GM21515 (cell line): ENCODE measurements around the gene DPYSL5.

Source experiments
- ATAC-seq: cut with Tn5 transposase; IDR thresholded peaks from one replicate; pipeline ENCODE4 v1.9.1; 2021; ENCODE audit not compliant: unreplicated experiment

The DPYSL5 gene

DNA sequence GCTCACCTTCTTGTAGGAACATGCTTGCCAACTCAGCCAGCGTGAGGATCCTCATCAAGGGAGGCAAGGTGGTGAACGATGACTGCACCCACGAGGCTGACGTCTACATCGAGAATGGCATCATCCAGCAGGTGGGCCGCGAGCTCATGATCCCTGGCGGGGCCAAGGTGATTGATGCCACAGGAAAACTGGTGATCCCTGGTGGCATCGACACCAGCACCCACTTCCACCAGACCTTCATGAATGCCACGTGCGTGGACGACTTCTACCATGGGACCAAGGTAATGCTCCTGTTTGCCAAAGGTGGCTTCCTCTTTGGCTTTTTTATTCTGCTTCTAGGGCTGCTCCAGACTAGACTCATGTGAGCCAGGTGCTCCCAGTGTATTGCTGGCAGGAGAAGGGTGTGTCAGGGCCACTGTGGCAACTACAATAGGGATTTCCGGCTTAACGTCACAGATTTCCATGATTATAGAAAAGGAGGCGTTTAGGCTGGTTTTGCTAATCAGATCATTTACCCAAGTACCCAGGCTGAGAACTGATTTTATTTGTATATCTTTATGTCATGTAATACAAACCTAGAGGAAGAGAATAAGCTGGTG is 50.6 kb downstream of the DPYSL5 start:
- no peak for ATAC-seq

DNA sequence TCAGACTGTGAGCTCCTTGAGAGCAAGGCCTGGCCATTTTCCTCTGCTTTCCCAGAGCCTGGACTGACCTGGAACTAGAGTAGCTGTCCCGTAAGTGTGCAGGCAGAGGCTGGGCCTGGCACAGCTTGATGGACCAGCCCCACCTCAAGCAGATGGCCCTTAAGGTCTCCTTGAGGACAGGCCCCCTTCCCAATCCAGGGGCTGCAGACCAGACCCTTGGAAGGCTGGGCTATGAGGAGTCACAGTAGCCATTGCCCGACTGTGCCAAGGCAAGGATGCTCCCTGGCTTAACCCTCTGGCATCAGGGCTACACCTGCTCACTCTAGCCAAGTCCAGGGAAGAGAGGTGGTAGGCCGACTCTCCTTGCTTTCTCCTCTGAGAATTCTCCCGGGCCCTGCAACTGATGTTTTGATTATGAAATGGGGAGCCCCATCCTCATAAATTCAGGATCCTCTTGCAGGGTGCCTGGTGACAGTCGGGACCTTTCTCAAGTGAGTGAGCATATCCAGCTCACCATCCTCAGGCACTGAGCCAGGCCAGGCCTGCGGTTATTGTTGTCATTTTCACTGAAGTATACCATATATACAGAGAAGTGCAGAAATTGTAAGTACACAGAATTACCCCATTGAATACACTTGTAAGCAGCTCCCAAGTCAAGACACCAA is 51.7 kb downstream of the DPYSL5 start:
- ATAC-seq: no peak

DNA sequence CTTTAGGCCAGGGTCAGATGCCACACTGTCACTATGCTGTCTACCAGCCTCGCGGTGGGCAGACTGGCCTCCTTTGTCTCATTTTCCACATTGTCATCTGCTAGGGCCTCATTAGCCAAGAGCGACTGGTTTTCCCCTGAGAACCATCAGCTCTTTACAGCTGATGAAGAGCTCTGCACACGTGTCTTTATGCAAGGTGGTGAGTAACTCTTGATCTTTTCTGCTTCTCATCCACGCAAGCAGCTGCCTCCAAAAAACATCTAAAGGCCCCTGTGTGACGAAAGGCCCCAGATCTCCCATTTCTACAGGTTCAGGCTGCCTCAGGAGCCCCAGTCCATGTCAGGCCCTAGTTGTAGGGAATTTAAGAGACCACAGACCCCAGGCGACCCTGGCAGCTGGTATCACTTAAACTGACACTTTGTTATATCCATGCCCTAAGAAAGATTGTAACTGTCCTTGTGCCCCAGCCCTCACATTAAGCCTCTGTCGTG is 52.9 kb downstream of the DPYSL5 start:
- no peak for ATAC-seq

DNA sequence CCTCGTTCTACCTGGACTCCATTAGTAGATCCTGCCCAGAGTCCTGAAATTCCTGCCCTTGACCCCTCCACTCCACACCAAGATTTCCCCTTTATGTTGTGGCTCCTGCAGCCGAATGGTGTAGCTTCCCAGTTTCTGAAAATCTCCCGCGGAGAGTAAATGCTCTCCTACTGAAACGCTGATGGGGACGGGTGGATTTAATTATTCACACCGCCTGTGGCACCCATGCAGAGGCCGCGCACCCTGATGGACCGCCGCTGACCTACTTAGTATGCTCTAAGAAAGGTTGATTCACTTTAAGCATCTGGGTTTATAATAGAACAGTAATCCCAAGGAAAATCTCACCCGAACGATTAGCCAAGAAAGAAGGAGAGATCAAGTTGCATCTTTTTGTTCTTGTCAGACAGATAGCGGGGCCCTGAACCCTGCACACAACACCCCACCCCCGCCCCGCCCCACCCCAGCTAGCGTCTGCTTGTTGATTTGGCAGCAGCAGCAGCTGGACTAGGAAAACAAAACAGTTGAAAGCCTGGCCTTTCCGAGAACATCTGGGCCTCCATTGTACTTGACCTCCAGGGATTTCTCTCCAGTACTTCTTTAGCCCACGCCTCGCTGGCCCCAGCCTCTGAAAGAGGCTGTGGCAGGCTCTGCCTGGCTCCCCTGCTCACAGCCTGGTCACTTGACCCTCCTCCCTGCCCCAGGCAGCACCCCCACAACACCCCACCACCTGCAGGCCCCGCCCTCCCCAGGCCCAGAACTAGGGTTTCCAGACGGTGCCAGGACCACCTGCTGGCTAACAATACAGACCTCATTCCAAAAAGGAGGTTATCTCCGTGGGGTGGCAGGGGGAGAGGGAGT is 53.6 kb downstream of the DPYSL5 start:
- ATAC-seq: no peak

DNA sequence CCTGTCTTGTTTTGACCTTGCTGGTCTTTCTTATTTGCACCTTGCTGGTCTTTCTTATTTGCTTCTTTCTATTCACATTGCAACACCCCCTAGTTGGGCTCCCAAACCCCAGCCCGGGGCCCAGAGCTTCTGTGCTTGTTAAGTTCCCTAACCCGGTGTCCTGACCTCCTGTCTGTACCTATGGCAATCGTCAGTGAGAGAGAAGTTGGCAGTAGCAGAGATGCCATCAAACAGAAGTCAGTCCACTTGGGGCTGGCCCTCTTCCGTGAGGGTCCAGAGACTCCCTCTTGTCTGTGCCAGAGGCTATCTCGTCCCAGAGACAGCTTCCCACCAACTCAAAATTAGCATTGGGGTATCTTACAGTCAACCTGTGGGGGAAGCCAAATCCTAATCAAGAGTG is 55.7 kb downstream of the DPYSL5 start:
- ATAC-seq: no peak

DNA sequence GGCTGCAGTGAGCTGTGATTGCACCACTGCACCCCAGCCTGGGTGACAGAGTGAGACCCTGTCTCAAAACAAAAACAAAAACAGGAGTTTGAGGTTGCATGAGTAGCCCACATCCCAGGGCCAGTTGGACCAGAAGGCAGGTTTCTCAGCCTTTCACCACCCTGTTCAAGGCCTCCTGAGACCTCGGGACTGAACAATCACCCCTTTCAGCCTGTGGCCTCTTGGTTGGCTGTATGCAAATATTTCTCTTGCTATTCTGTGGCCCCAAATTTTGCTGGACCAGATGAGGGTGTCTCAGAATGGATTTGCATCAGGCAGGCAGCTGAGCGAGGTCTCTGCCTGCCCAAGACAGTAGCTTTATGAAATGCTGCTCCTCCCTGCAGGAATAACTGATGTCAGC is 56.9 kb downstream of the DPYSL5 start:
- ATAC-seq: peak; percentile 70

DNA sequence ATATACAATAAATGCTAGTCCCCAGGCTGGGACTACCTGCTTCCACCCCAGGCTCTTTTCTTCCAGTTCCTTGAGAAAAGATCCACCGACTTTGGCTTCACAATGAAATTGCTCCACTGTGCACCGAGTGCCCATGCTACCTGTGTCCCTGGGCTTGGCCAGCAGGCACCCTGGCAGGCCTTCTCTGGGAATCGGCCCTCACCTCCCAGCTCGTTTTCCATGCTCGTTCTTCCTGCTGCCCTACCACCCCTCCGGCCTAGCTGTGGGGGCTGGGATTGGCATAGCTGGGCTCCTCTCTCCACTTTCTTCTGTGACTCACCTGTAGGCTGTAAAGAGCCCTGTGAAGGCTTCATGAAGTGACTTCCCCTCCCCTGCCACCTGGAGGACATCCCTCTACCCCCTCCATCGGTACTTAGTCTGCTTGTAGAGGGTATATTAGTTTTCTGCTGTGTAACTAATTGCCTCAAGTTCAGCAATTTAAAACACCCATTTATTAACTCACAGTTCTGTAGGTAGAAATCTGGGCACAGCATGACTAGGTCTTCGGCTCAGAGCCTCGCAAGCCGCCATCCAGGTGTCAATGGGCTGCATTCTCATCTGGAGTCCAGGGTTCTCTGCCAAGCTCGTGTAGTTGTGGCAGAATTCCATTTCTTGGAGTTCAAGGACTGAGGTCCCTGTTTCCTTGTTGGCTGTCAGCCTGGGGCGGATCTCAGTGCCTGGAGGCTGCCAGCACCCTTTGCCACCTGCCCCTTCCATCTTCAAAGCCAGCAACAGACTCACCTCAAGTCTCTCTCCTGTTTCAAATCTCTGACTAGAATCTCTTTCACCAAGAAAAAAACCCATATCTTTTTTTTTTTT is 57.6 kb downstream of the DPYSL5 start:
- no peak for ATAC-seq

DNA sequence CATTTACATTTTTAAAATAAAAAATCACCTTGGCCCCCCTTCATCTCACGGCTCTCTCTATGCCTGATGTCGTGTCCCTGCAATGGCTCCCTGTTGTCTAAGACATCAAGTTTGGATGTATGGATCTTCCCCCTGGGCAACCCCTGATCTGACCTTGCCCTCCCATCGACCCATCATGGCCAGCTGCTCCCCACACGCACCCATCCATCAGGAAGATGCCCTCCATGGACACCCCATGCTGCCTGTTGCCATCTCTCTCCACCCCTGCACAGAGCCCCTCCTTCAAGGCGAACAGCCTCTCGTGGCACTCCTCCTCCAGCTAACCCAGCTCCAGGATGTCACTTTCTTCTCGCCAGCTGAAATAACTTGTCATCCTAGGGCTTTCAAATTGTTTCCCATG is 59.5 kb downstream of the DPYSL5 start:
- ATAC-seq: no peak

DNA sequence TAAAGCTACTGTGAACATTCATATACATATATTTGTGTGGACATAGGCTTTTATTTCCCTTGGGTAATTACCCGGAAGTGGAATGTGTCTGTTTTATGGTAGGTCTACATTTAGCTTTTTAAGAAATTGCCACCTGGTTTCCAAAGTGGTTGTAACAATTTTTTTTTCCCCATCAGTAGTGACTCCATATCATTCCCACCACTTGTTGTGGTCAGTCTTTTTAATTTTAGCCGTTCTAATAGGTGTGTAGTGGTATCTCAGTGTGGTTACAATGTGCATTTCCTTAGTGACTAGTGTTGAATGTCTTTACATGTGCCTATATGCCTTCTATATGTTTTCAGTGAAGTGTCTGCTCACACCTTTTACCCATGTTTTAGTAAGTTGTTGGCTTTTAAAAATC is 62.2 kb downstream of the DPYSL5 start:
- ATAC-seq: no peak

DNA sequence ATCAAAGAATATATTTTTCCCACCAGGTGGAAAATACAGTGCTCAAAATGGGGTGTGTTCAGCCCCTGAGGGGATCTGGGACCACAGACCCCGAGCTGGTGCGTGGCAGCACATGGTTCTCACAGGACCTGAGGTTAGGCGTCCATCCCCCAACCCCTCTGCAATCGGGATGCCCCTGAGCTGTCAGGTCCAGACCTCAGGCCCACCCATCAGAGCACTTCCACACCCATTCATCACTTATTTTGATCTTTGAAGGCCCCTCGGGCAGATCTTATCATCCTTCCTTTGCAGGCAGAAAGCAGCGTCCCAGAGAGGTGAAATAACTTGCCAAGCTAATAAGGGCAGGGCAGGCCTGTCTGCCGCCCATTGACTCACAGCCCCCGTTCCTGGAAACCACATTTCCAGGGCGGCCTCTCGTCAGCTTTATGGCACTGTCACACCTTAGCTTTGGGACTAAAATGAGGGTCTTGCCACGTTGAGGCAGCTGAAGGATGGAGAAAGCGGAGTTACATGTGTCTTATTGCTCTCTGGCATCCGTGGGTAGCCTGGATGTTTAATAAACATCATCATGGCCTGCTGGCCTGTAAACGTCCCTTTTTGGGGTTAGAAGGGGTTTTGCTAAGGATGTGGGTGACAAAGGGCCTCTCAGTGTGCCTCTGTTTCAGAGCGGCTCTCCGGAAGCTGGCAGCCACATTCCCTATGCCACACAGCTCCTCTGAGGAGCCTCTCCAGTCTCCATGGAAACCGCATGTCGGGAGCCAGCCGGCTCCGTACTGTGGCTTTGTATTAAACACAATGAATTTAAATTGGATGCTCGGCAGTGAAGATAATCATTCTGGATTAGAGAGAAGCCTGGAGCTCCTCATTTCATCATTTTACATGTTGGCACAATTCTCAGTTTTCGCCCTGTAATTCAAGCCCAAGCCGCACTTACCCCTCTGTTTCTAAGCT is 64.3 kb downstream of the DPYSL5 start:
- ATAC-seq: no peak

DNA sequence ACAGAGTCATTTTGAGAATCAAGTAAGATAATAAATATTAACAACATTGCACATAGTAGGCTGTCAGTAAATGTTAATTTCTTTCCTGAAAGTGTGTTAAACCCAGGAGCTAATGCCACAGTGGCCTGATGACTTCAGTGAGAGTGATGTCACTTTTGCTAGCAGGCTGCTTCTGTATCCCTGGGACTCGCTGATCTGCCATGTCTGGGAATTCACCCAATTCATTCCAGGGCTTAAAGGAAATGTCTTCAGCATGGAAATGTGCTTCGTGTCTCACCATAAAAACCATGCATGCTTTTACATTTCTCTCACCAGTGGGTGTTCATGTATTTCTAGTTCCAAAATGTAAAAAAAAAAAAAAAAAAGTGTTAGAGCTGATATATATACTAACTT is 65.7 kb downstream of the DPYSL5 start:
- no peak for ATAC-seq

DNA sequence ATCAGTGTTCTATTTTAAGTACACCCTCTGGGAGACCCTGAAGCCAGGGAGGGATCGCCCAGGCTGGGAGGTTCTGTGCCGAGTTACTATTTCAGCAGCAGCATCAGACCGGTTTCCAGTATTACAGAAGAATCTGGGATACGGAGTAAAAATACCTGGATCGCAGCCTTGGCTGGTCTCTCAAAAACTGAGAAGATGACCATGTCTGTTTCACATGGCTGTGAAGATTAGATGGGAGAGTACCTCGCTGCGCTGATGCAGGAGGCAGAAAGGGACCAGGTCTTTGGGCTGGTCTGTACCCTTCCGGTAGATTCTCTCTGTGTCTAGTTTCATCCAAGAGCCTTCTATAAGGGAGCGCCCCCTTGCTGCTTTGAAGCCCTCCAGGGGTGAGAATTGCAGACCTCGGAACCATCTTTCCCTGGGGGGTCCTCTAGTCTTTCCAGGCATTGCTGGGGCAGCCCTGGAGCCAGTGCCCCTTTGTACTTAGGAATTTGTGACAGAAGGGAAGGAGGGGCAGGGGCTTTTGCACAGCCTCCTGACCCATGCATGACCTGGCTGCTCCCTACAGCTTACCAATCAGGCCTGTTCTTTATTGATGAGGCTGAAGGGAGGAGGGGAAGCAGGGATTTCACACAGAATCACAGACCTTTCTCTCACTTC is 66.2 kb downstream of the DPYSL5 start:
- ATAC-seq: no peak

DNA sequence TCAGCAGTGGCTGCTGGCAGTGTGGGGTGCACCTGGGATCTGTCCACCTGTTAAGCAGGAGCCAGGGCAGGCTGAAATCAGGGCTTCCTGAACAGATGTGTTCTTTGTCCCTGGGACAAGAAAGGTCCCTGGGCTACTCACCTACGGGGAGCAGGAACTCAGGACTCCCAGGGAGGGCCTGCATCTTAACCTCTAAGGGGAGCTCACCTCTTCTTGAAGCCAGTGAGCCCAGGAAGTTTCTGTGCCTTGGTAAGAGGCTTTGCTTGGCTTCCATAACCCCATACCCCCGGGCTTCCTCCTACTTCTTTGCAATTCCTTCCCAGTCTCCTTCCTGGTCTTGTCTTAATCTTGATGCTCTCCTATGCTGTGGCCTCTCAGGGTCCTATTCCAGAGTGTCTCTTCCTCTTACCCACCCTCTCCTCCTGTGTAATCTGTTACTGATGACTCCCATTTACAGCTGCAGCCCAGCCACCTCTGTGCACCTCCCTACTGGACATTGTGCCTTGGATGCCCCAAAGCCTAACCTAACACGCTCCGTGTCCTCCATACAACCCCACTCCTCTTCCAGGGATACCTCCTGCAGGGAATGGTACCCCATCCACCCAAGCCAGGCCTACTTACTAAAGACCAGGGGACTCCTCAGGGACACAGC is 66.9 kb downstream of the DPYSL5 start:
- no peak for ATAC-seq

DNA sequence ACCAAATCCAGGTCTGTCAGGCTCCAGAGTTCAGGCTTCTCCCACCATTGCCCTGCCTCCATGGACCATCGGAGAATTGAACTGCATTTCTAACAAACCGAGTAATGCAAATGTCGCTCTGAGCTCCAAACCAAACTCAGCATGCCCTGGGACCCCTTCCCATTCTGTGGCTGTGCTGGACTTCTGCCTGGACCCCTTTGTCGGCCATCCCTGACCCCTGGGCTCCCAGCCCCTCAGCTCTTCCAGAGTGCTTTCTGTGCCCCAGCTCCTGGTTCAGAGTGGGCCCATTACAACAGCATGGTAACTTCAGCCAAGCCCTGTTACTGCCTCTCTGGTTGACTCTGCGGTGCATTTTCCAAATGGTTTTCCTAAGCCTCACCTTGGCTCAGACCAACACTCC is 67.4 kb downstream of the DPYSL5 start:
- ATAC-seq: no peak

DNA sequence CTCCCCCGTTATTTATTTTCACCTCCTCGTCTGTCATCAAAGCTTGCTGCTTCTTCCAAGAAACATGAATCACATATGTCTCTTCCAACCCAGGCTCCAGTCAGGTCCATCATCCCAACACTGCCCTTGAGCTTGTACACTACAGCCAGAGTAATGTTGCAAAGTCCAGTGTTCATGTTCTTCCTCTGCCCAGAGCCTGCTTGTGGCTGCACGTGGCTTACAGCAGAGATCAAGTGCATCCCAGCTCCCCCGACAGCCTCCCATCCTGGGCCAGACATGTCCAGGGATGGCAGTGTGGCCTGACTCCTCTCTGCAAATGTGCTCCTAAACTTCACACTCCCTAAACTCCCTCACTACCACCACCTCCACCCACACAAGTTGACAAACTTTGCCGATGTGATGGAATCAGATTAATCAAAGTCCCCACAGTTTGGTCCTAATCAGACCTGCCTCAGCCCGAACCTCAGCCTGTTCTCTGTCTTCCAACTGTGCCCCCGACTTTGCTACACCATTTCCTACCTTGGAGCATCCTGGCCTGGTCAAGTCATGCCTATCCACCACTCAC is 68.3 kb downstream of the DPYSL5 start:
- ATAC-seq: no peak

DNA sequence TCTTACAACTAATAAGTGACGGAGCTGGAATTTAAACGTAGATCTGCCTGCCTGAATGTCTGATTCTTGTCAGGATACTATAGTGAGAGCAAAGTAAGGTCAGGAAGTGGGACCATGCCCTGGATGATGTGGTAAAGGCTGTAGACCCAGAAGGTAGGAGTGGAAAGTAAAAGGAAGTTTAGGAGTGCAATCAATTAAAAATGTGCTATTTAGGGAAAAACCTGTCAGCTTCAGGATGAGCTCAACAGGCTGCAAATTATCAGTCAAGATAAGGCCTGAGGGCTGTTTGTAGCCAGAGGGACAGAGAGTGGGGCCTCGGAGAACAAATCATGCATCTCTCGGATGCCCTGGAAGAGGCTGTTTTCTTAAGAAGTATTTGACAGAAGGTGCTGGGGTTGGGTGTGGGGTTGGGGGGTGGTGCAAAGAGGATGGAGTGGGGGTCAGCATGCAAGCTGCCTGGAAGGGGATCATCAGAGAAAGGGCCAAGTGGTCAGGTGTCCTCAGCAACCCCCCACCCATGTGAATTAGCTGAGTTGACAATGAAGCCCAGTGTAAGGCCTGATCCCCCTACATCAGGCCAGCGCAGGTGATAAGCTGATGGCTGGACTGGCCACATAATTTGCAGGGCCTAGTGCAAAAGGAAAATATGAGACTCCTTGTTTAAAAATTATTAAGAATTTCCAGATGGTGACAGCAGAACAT is 69.4 kb downstream of the DPYSL5 start:
- no peak for ATAC-seq

DNA sequence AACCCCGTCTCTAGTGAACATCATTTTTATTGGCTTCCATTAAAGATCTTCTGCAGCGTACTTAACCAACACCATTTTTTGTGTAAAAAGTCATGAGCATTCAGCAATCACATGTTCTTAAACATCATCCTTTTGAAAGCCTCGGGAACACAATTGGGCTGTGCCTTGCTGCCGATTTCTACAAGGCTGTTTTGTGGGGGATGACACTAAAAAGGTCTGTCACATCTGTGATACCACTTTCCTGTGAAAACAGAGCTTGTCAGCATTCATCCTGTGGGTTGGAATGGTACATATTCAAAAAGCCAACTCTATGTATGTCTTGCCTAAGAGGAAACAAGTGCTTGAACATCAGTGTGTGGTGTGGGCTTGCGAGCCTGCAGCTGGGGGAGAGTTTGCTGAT is 73.4 kb downstream of the DPYSL5 start:
- no peak for ATAC-seq
